Astrocyte (in vitro differentiated cells and primary cell): ENCODE measurements around the gene NPIPA7. TPM values are rescaled to one million over a fixed set of nuclear protein-coding genes. Genes with fewer than 3 reads are reported as not detected.
"Not testable (repeated sequence)": the region's sequence is repeated elsewhere in the genome, so short reads cannot be mapped to it uniquely, and the experiment has no call there.

Experiments used
- DNase-seq: peaks from one replicate; pipeline ENCODE4 v3.0.0-alpha.2; 2010; ENCODE audit warnings: low read depth
- FAIRE-seq: peaks from 2 replicates; lab custom pipeline; 2011; peaks lifted over from hg19 to GRCh38; lab: Jason Lieb, UNC
- H2AFZ ChIP-seq: 2 replicates; pipeline ENCODE4 v1.6.0; 2012; ENCODE audit warnings: low read depth, low read length, inconsistent platforms
- H3K27ac ChIP-seq: 2 replicates; pipeline ENCODE4 v1.5.1; 2011; ENCODE audit warnings: low read depth, low read length, inconsistent platforms
- H3K27me3 ChIP-seq: 2 replicates; pipeline ENCODE4 v1.6.0; 2011; ENCODE audit warnings: low read length, inconsistent platforms; ENCODE audit not compliant: insufficient read depth
- H3K36me3 ChIP-seq: 2 replicates; pipeline ENCODE4 v1.5.1; 2011; ENCODE audit warnings: low read length, inconsistent platforms; ENCODE audit not compliant: insufficient read depth
- H3K4me1 ChIP-seq: 2 replicates; pipeline ENCODE4 v1.5.1; 2011; ENCODE audit warnings: low read length, inconsistent platforms; ENCODE audit not compliant: insufficient read depth
- H3K4me2 ChIP-seq: 2 replicates; pipeline ENCODE4 v1.6.0; 2012; ENCODE audit warnings: low read length, inconsistent platforms
- H3K4me3 ChIP-seq: 2 replicates; pipeline ENCODE4 v1.5.1; 2011; ENCODE audit warnings: low read depth, mild to moderate bottlenecking, low read length, inconsistent platforms; ENCODE audit not compliant: insufficient read depth
- H3K79me2 ChIP-seq: 2 replicates; pipeline ENCODE4 v1.6.0; 2012; ENCODE audit warnings: mild to moderate bottlenecking, low read length, inconsistent platforms; ENCODE audit not compliant: insufficient read depth
- H3K9ac ChIP-seq: 2 replicates; pipeline ENCODE4 v1.6.0; 2012; ENCODE audit warnings: mild to moderate bottlenecking, low read length, inconsistent platforms
- H3K9me3 ChIP-seq: 2 replicates; pipeline ENCODE4 v1.5.1; 2012; ENCODE audit warnings: low read depth, mild to moderate bottlenecking, low read length, inconsistent platforms; ENCODE audit not compliant: insufficient read depth
- H4K20me1 ChIP-seq: 2 replicates; pipeline ENCODE4 v1.6.0; 2012; ENCODE audit warnings: low read length, inconsistent platforms; ENCODE audit not compliant: insufficient read depth
- H3K27ac Mint-ChIP-seq: one replicate; pipeline ENCODE4 v1.8.0; 2021; ENCODE audit warnings: mild to moderate bottlenecking, mixed read lengths; ENCODE audit not compliant: unreplicated experiment
- H3K27me3 Mint-ChIP-seq: one replicate; pipeline ENCODE4 v1.8.0; 2021; ENCODE audit warnings: low read depth, mixed read lengths; ENCODE audit not compliant: unreplicated experiment
- H3K36me3 Mint-ChIP-seq: one replicate; pipeline ENCODE4 v1.8.0; 2021; ENCODE audit warnings: low read depth, mixed read lengths; ENCODE audit not compliant: unreplicated experiment
- H3K4me1 Mint-ChIP-seq: one replicate; pipeline ENCODE4 v1.8.0; 2021; ENCODE audit warnings: low read depth, mixed read lengths; ENCODE audit not compliant: unreplicated experiment
- H3K4me3 Mint-ChIP-seq: one replicate; pipeline ENCODE4 v1.8.0; 2021; ENCODE audit warnings: mild to moderate bottlenecking, moderate library complexity, mixed read lengths; ENCODE audit not compliant: unreplicated experiment
- H3K9me3 Mint-ChIP-seq: one replicate; pipeline ENCODE4 v1.8.0; 2021; ENCODE audit warnings: mild to moderate bottlenecking, mixed read lengths; ENCODE audit not compliant: unreplicated experiment
- total RNA-seq: library from RNA; stranded (reverse); gene quantifications from 2 replicates; pipeline ENCODE4 v1.2.1, GENCODE V29; 2021

The NPIPA7 gene
- total RNA-seq, 1 donor from 2014 or later = 8.0 TPM

GRCh38 chr16:16371136-16371735 is 7.7 kb upstream of the NPIPA7 start:
- H3K27me3 ChIP-seq, H3K9me3 ChIP-seq, FAIRE-seq, H3K4me3 Mint-ChIP-seq, H3K9ac ChIP-seq, H3K27me3 Mint-ChIP-seq, H3K4me3 ChIP-seq, H3K27ac Mint-ChIP-seq, DNase-seq, H2AFZ ChIP-seq, H3K27ac ChIP-seq, H3K4me1 Mint-ChIP-seq, H3K4me2 ChIP-seq, H3K36me3 Mint-ChIP-seq, H3K9me3 Mint-ChIP-seq, H3K79me2 ChIP-seq, H3K4me1 ChIP-seq, H4K20me1 ChIP-seq, H3K36me3 ChIP-seq: not testable (repeated sequence)

- H4K20me1 ChIP-seq, H3K4me3 Mint-ChIP-seq, H3K4me1 Mint-ChIP-seq, H3K27ac ChIP-seq, FAIRE-seq, H3K4me3 ChIP-seq, H3K79me2 ChIP-seq, H3K9me3 Mint-ChIP-seq, H3K36me3 Mint-ChIP-seq, H3K4me2 ChIP-seq, H3K27me3 Mint-ChIP-seq, DNase-seq, H2AFZ ChIP-seq, H3K27ac Mint-ChIP-seq, H3K9ac ChIP-seq, H3K36me3 ChIP-seq, H3K27me3 ChIP-seq, H3K4me1 ChIP-seq, H3K9me3 ChIP-seq: not testable (repeated sequence)
These were observed 4.7 kb upstream of the NPIPA7 start for GRCh38 chr16:16374192-16374591.

GRCh38 chr16:16399685-16400084 is 20.7 kb downstream of the NPIPA7 start:
- not testable (repeated sequence) for H3K4me1 ChIP-seq, H3K4me1 Mint-ChIP-seq, H3K79me2 ChIP-seq, H3K27me3 ChIP-seq, H3K36me3 Mint-ChIP-seq, H3K9me3 ChIP-seq, H3K4me2 ChIP-seq, H3K27ac Mint-ChIP-seq, H4K20me1 ChIP-seq, H2AFZ ChIP-seq, H3K27ac ChIP-seq, H3K36me3 ChIP-seq, H3K4me3 Mint-ChIP-seq, H3K9me3 Mint-ChIP-seq, FAIRE-seq, H3K4me3 ChIP-seq, DNase-seq, H3K27me3 Mint-ChIP-seq, H3K9ac ChIP-seq

GRCh38 chr16:16402333-16402732 is 23.4 kb downstream of the NPIPA7 start:
- H3K36me3 Mint-ChIP-seq, H3K4me1 Mint-ChIP-seq, DNase-seq, H4K20me1 ChIP-seq, H3K36me3 ChIP-seq, H3K9ac ChIP-seq, H3K9me3 ChIP-seq, H3K4me3 Mint-ChIP-seq, H3K27me3 ChIP-seq, H3K27ac Mint-ChIP-seq, H3K27me3 Mint-ChIP-seq, FAIRE-seq, H3K4me2 ChIP-seq, H3K4me3 ChIP-seq, H2AFZ ChIP-seq, H3K9me3 Mint-ChIP-seq, H3K79me2 ChIP-seq, H3K27ac ChIP-seq, H3K4me1 ChIP-seq: not testable (repeated sequence)

- H3K27me3 Mint-ChIP-seq, H3K4me1 ChIP-seq, H3K4me3 ChIP-seq, H3K9ac ChIP-seq, H3K36me3 ChIP-seq, DNase-seq, H3K4me2 ChIP-seq, FAIRE-seq, H3K4me3 Mint-ChIP-seq, H3K27ac ChIP-seq, H2AFZ ChIP-seq, H3K36me3 Mint-ChIP-seq, H3K79me2 ChIP-seq, H3K27ac Mint-ChIP-seq, H4K20me1 ChIP-seq, H3K9me3 ChIP-seq, H3K9me3 Mint-ChIP-seq, H3K27me3 ChIP-seq, H3K4me1 Mint-ChIP-seq: not testable (repeated sequence)
These were observed 25.3 kb downstream of the NPIPA7 start for GRCh38 chr16:16404283-16404682.

GRCh38 chr16:16405421-16405820 is 26.5 kb downstream of the NPIPA7 start:
- not testable (repeated sequence) for H3K79me2 ChIP-seq, H3K27ac Mint-ChIP-seq

More at GRCh38 chr16:16405421-16405820, 26.5 kb downstream of the NPIPA7 start:
- FAIRE-seq, H3K4me3 Mint-ChIP-seq, H3K9ac ChIP-seq, H3K27me3 Mint-ChIP-seq, H2AFZ ChIP-seq, H3K4me3 ChIP-seq, H3K9me3 Mint-ChIP-seq, H4K20me1 ChIP-seq, H3K4me1 Mint-ChIP-seq, H3K27me3 ChIP-seq, DNase-seq, H3K4me2 ChIP-seq, H3K9me3 ChIP-seq, H3K27ac ChIP-seq, H3K36me3 ChIP-seq, H3K36me3 Mint-ChIP-seq, H3K4me1 ChIP-seq: not testable (repeated sequence)
